Activated naive CD4-positive, alpha-beta T cell treated with anti-CD3 and anti-CD28 coated beads, Interleukin-2, amount 50 U/mL, for 24 hours (primary cell): Measurements from ENCODE around the gene TPRG1.

Experiments used
- H3K27ac Mint-ChIP-seq: one replicate; pipeline ENCODE4 v1.8.0; 2021; ENCODE audit warnings: mild to moderate bottlenecking, mixed read lengths
- H3K27me3 Mint-ChIP-seq: one replicate; pipeline ENCODE4 v1.8.0; 2021; ENCODE audit warnings: mixed read lengths
- H3K36me3 Mint-ChIP-seq: one replicate; pipeline ENCODE4 v1.8.0; 2021; ENCODE audit warnings: mixed read lengths
- H3K4me1 Mint-ChIP-seq: one replicate; pipeline ENCODE4 v1.8.0; 2021; ENCODE audit warnings: mixed read lengths
- H3K4me3 Mint-ChIP-seq: one replicate; pipeline ENCODE4 v1.8.0; 2021; ENCODE audit warnings: mild to moderate bottlenecking, mixed read lengths
- H3K9me3 Mint-ChIP-seq: one replicate; pipeline ENCODE4 v1.8.0; 2021; ENCODE audit warnings: mixed read lengths

TPRG1 gene

GRCh38 chr3:189192725-189193124, 21.0 kb downstream of the TPRG1 start:
- Mint-ChIP-seq H3K36me3 (peaks cover 15% of the 10 kb centered on the region), H3K27ac (no peak overlapping the region), H3K4me3 (no peak overlapping the region), H3K27me3 (peaks cover 6% of the 10 kb centered on the region), H3K9me3 (peaks cover 46% of the 10 kb centered on the region), H3K4me1 (no peaks in the 10 kb centered on the region)

GRCh38 chr3:189195302-189195701, 23.5 kb downstream of the TPRG1 start:
- H3K27ac Mint-ChIP-seq, result no peak overlapping the region
- peaks cover 6% of the 10 kb centered on the region for H3K27me3 Mint-ChIP-seq
- H3K36me3 Mint-ChIP-seq, result peaks cover 15% of the 10 kb centered on the region
- no peak overlapping the region for H3K4me3 Mint-ChIP-seq
- peaks cover 46% of the 10 kb centered on the region for H3K9me3 Mint-ChIP-seq
- no peaks in the 10 kb centered on the region for H3K4me1 Mint-ChIP-seq

GRCh38 chr3:189202106-189202505, 30.3 kb downstream of the TPRG1 start:
- no peak overlapping the region for H3K27ac Mint-ChIP-seq
- H3K9me3 Mint-ChIP-seq, result peaks cover 4% of the 10 kb centered on the region
- no peaks in the 10 kb centered on the region for H3K27me3 Mint-ChIP-seq
- no peak overlapping the region for H3K4me3 Mint-ChIP-seq
- no peaks in the 10 kb centered on the region for H3K36me3 Mint-ChIP-seq
- peaks cover 4% of the 10 kb centered on the region for H3K4me1 Mint-ChIP-seq

- Mint-ChIP-seq H3K36me3 (no peaks in the 10 kb centered on the region), H3K4me1 (peaks cover 4% of the 10 kb centered on the region), H3K27me3 (no peaks in the 10 kb centered on the region), H3K9me3 (no peaks in the 10 kb centered on the region), H3K27ac (no peak overlapping the region), H3K4me3 (no peak overlapping the region)
Observed at GRCh38 chr3:189202583-189202982, 30.8 kb downstream of the TPRG1 start.

- no peaks in the 10 kb centered on the region for H3K9me3 Mint-ChIP-seq
- no peaks in the 10 kb centered on the region for H3K36me3 Mint-ChIP-seq
- no peaks in the 10 kb centered on the region for H3K27me3 Mint-ChIP-seq
- H3K4me1 Mint-ChIP-seq, result peaks cover 4% of the 10 kb centered on the region
- H3K4me3 Mint-ChIP-seq, result no peak overlapping the region
- H3K27ac Mint-ChIP-seq, result peak overlapping the region; percentile 0
Observed at GRCh38 chr3:189204167-189204866, 32.5 kb downstream of the TPRG1 start.

GRCh38 chr3:189204937-189205336, 33.2 kb downstream of the TPRG1 start:
- H3K36me3 Mint-ChIP-seq, result no peaks in the 10 kb centered on the region
- H3K27ac Mint-ChIP-seq, result no peak overlapping the region
- H3K27me3 Mint-ChIP-seq, result no peaks in the 10 kb centered on the region
- no peaks in the 10 kb centered on the region for H3K9me3 Mint-ChIP-seq
- no peak overlapping the region for H3K4me3 Mint-ChIP-seq
- peaks cover 4% of the 10 kb centered on the region for H3K4me1 Mint-ChIP-seq

- no peak overlapping the region for H3K4me3 Mint-ChIP-seq
- H3K27me3 Mint-ChIP-seq, result no peaks in the 10 kb centered on the region
- H3K9me3 Mint-ChIP-seq, result no peaks in the 10 kb centered on the region
- H3K36me3 Mint-ChIP-seq, result no peaks in the 10 kb centered on the region
- no peaks in the 10 kb centered on the region for H3K4me1 Mint-ChIP-seq
- H3K27ac Mint-ChIP-seq, result no peak overlapping the region
Observed at GRCh38 chr3:189210251-189210770, 38.5 kb downstream of the TPRG1 start.

GRCh38 chr3:189212681-189213080, 40.9 kb downstream of the TPRG1 start:
- Mint-ChIP-seq H3K4me1 (no peaks in the 10 kb centered on the region), H3K27ac (no peak overlapping the region), H3K36me3 (no peaks in the 10 kb centered on the region), H3K4me3 (no peak overlapping the region), H3K27me3 (no peaks in the 10 kb centered on the region), H3K9me3 (no peaks in the 10 kb centered on the region)

- no peak overlapping the region for H3K4me3 Mint-ChIP-seq
Observed at GRCh38 chr3:189214651-189215050, 42.9 kb downstream of the TPRG1 start.

GRCh38 chr3:189222927-189223636, 51.3 kb downstream of the TPRG1 start:
- H3K9me3 Mint-ChIP-seq, result no peaks in the 10 kb centered on the region
- H3K27me3 Mint-ChIP-seq, result no peaks in the 10 kb centered on the region
- H3K27ac Mint-ChIP-seq, result no peak overlapping the region
- H3K36me3 Mint-ChIP-seq, result no peaks in the 10 kb centered on the region
- no peak overlapping the region for H3K4me3 Mint-ChIP-seq
- H3K4me1 Mint-ChIP-seq, result no peaks in the 10 kb centered on the region

More at GRCh38 chr3:189214651-189215050, 42.9 kb downstream of the TPRG1 start:
- H3K27me3 Mint-ChIP-seq, result no peaks in the 10 kb centered on the region
- H3K4me1 Mint-ChIP-seq, result no peaks in the 10 kb centered on the region
- H3K27ac Mint-ChIP-seq, result no peak overlapping the region
- no peaks in the 10 kb centered on the region for H3K9me3 Mint-ChIP-seq
- no peaks in the 10 kb centered on the region for H3K36me3 Mint-ChIP-seq

GRCh38 chr3:189225431-189225830, 53.7 kb downstream of the TPRG1 start:
- no peak overlapping the region for H3K4me3 Mint-ChIP-seq
- H3K27ac Mint-ChIP-seq, result no peak overlapping the region
- no peaks in the 10 kb centered on the region for H3K9me3 Mint-ChIP-seq
- H3K27me3 Mint-ChIP-seq, result no peaks in the 10 kb centered on the region
- H3K4me1 Mint-ChIP-seq, result no peaks in the 10 kb centered on the region
- no peaks in the 10 kb centered on the region for H3K36me3 Mint-ChIP-seq

GRCh38 chr3:189227249-189227648, 55.5 kb downstream of the TPRG1 start:
- Mint-ChIP-seq H3K36me3 (no peaks in the 10 kb centered on the region), H3K27me3 (no peaks in the 10 kb centered on the region)

GRCh38 chr3:189229196-189229828, 57.5 kb downstream of the TPRG1 start:
- no peaks in the 10 kb centered on the region for H3K4me1 Mint-ChIP-seq
- H3K27ac Mint-ChIP-seq, result no peak overlapping the region
- no peaks in the 10 kb centered on the region for H3K27me3 Mint-ChIP-seq
- H3K9me3 Mint-ChIP-seq, result no peaks in the 10 kb centered on the region
- H3K36me3 Mint-ChIP-seq, result no peaks in the 10 kb centered on the region
- no peak overlapping the region for H3K4me3 Mint-ChIP-seq

More at GRCh38 chr3:189227249-189227648, 55.5 kb downstream of the TPRG1 start:
- Mint-ChIP-seq H3K9me3 (no peaks in the 10 kb centered on the region), H3K4me3 (no peak overlapping the region), H3K4me1 (no peaks in the 10 kb centered on the region), H3K27ac (no peak overlapping the region)

- H3K9me3 Mint-ChIP-seq, result no peaks in the 10 kb centered on the region
- no peak overlapping the region for H3K4me3 Mint-ChIP-seq
- H3K27me3 Mint-ChIP-seq, result no peaks in the 10 kb centered on the region
- H3K4me1 Mint-ChIP-seq, result peaks cover 3% of the 10 kb centered on the region
- H3K27ac Mint-ChIP-seq, result no peak overlapping the region
- no peaks in the 10 kb centered on the region for H3K36me3 Mint-ChIP-seq
Observed at GRCh38 chr3:189232790-189233189, 61.0 kb downstream of the TPRG1 start.

- H3K4me1 Mint-ChIP-seq, result peaks cover 3% of the 10 kb centered on the region
- no peaks in the 10 kb centered on the region for H3K9me3 Mint-ChIP-seq
- H3K36me3 Mint-ChIP-seq, result no peaks in the 10 kb centered on the region
- H3K27me3 Mint-ChIP-seq, result no peaks in the 10 kb centered on the region
- H3K4me3 Mint-ChIP-seq, result no peak overlapping the region
- H3K27ac Mint-ChIP-seq, result no peak overlapping the region
Observed at GRCh38 chr3:189233225-189233858, 61.6 kb downstream of the TPRG1 start.
